OCI-LY1 (cell line): ENCODE results near the gene LITAF.

Experiments used
- H2AFZ ChIP-seq: fragments of 200-600 bp; sonication (generic), shearing (Covaris generic); 2 replicates; pipeline ENCODE4 v1.6.0; 2014; ENCODE audit warnings: antibody characterized with exemption, mild to moderate bottlenecking, low read length
- H3F3A ChIP-seq: fragments of 200-600 bp; sonication (generic), shearing (Covaris generic); 2 replicates; pipeline ENCODE4 v1.6.0; 2014; ENCODE audit warnings: mild to moderate bottlenecking, antibody characterized with exemption, low read length, moderate library complexity; ENCODE audit not compliant: insufficient read depth
- H3K27ac ChIP-seq: fragments of 200-600 bp; sonication (generic); 2 replicates; pipeline ENCODE4 v1.5.1; 2014; ENCODE audit warnings: low read length, mixed run types, mild to moderate bottlenecking, low read depth; ENCODE audit not compliant: poor library complexity, severe bottlenecking
- H3K27me3 ChIP-seq: fragments of 200-600 bp; sonication (generic); 2 replicates; pipeline ENCODE4 v1.6.0; 2014; ENCODE audit warnings: antibody characterized with exemption, mild to moderate bottlenecking, low read length, moderate library complexity; ENCODE audit not compliant: insufficient read depth
- H3K36me3 ChIP-seq: fragments of 200-600 bp; sonication (generic); 2 replicates; pipeline ENCODE4 v1.6.1; 2014; ENCODE audit warnings: mild to moderate bottlenecking, antibody characterized with exemption, low read length, moderate library complexity, mixed read lengths; ENCODE audit not compliant: insufficient read depth
- H3K4me1 ChIP-seq: fragments of 200-600 bp; sonication (generic); 2 replicates; pipeline ENCODE4 v1.5.1; 2014; ENCODE audit warnings: mild to moderate bottlenecking, low read length, moderate library complexity; ENCODE audit not compliant: insufficient read depth, severe bottlenecking
- H3K4me2 ChIP-seq: fragments of 200-600 bp; sonication (generic), shearing (Covaris generic); 2 replicates; pipeline ENCODE4 v1.6.1; 2014; ENCODE audit warnings: low read length
- H3K4me3 ChIP-seq: fragments of 200-600 bp; sonication (generic); 2 replicates; pipeline ENCODE4 v1.5.1; 2014; ENCODE audit warnings: low read length, low read depth, mild to moderate bottlenecking, mixed read lengths; ENCODE audit not compliant: poor library complexity, severe bottlenecking
- H3K79me2 ChIP-seq: fragments of 200-600 bp; shearing (Covaris generic); 2 replicates; pipeline ENCODE4 v1.6.1; 2016; ENCODE audit warnings: mixed run types, low read length, mixed read lengths; ENCODE audit not compliant: insufficient read depth
- H3K9ac ChIP-seq: fragments of 200-600 bp; sonication (generic), shearing (Covaris generic); 2 replicates; pipeline ENCODE4 v1.6.1; 2014; ENCODE audit warnings: mild to moderate bottlenecking, low read length, mixed read lengths
- H3K9me2 ChIP-seq: fragments of 200-600 bp; sonication (generic), shearing (Covaris generic); 2 replicates; pipeline ENCODE4 v1.6.1; 2014; ENCODE audit warnings: low read depth, mild to moderate bottlenecking, low read length, mixed read lengths
- H3K9me3 ChIP-seq: fragments of 200-600 bp; shearing (Covaris generic); 2 replicates; pipeline ENCODE4 v1.6.1; 2014; ENCODE audit warnings: low read length, mixed read lengths
- H4K20me1 ChIP-seq: fragments of 200-600 bp; sonication (generic), shearing (Covaris generic); 2 replicates; pipeline ENCODE4 v1.6.0; 2016; ENCODE audit warnings: mild to moderate bottlenecking, low read length; ENCODE audit not compliant: insufficient read depth
- CTCF ChIP-seq: fragments of 200-600 bp; sonication (generic), shearing (Covaris generic); IDR thresholded peaks from 2 replicates; pipeline ENCODE4 v1.5.1; 2017; ENCODE audit warnings: mild to moderate bottlenecking, antibody characterized with exemption, low read length, moderate library complexity, mixed read lengths
- EZH2 ChIP-seq: fragments of 200-600 bp; sonication (generic), shearing (Covaris generic); IDR thresholded peaks from 2 replicates; pipeline ENCODE4 v1.8.0; 2017; ENCODE audit warnings: borderline replicate concordance, mixed run types, mild to moderate bottlenecking, antibody characterized with exemption, low read length, moderate library complexity, mixed read lengths

LITAF gene

GRCh38 chr16:11583166-11583565 lies 3.6 kb downstream of the LITAF start:
- no peaks in the 10 kb centered on the region for H3K79me2 ChIP-seq
- H3K9ac ChIP-seq = no peak overlapping the region
- no peaks in the 10 kb centered on the region for H3K9me2 ChIP-seq
- H3F3A ChIP-seq = no peaks in the 10 kb centered on the region
- H3K4me3 ChIP-seq = no peak overlapping the region
- H3K27me3 ChIP-seq = peaks cover 4% of the 10 kb centered on the region; the same call in 1 of the 2 replicates
- H3K4me2 ChIP-seq = no peak overlapping the region
- H3K27ac ChIP-seq = no peak overlapping the region
- H2AFZ ChIP-seq = no peak overlapping the region
- no peaks in the 10 kb centered on the region for H4K20me1 ChIP-seq
- H3K9me3 ChIP-seq = no peaks in the 10 kb centered on the region
- no peaks in the 10 kb centered on the region for H3K36me3 ChIP-seq
- peaks cover 47% of the 10 kb centered on the region for H3K4me1 ChIP-seq
- no peak for TF ChIP-seq EZH2
- no peak for TF ChIP-seq CTCF

- Histone ChIP-seq H3K27ac (no peak overlapping the region), H3K9ac (no peak overlapping the region)
Observed at GRCh38 chr16:11582157-11582814, 4.4 kb downstream of the LITAF start.

GRCh38 chr16:11581678-11582077 lies 5.0 kb downstream of the LITAF start:
- Histone ChIP-seq H3K9me2 (no peaks in the 10 kb centered on the region), H3K4me3 (no peak overlapping the region), H3K4me1 (peaks cover 39% of the 10 kb centered on the region)

More at GRCh38 chr16:11582157-11582814, 4.4 kb downstream of the LITAF start:
- H3K4me3 ChIP-seq = no peak overlapping the region
- no peaks in the 10 kb centered on the region for H3K9me2 ChIP-seq
- no peaks in the 10 kb centered on the region for H3K36me3 ChIP-seq
- no peaks in the 10 kb centered on the region for H3F3A ChIP-seq
- H2AFZ ChIP-seq = no peak overlapping the region
- H3K4me1 ChIP-seq = peaks cover 41% of the 10 kb centered on the region
- TF ChIP-seq EZH2 (no peak), CTCF (no peak)
- H3K9me3 ChIP-seq = no peaks in the 10 kb centered on the region
- no peaks in the 10 kb centered on the region for H3K79me2 ChIP-seq
- no peak overlapping the region for H3K4me2 ChIP-seq
- H4K20me1 ChIP-seq = no peaks in the 10 kb centered on the region
- H3K27me3 ChIP-seq = peaks cover 4% of the 10 kb centered on the region; the same call in 1 of the 2 replicates

More at GRCh38 chr16:11581678-11582077, 5.0 kb downstream of the LITAF start:
- Histone ChIP-seq H2AFZ (no peak overlapping the region), H3K79me2 (no peaks in the 10 kb centered on the region), H3K4me2 (no peak overlapping the region), H3K27me3 (peaks cover 4% of the 10 kb centered on the region; the same call in 1 of the 2 replicates), H3K9ac (no peak overlapping the region), H3F3A (no peaks in the 10 kb centered on the region), H3K27ac (no peak overlapping the region), H4K20me1 (no peaks in the 10 kb centered on the region), H3K9me3 (no peaks in the 10 kb centered on the region), H3K36me3 (no peaks in the 10 kb centered on the region)
- TF ChIP-seq CTCF (no peak), EZH2 (no peak)
